ENCODE results near the gene MEGF11. TPM values are rescaled to one million over a fixed set of nuclear protein-coding genes. Genes with fewer than 3 reads are reported as not detected.

The MEGF11 gene
- total RNA-seq, 2 donors from 2014 or later: not detected

GRCh38 chr15:66145726-66146182, 107.8 kb downstream of the MEGF11 start:
- Histone ChIP-seq H3K4me3 (no peak overlapping the region), H3K4me1 (no peaks in the 10 kb centered on the region), H3K9me3 (no peaks in the 10 kb centered on the region), H3K27ac (no peak overlapping the region), H3K36me3 (no peaks in the 10 kb centered on the region), H3K27me3 (no peaks in the 10 kb centered on the region)
- no peak for DNase-seq (ENCODE audit: low spot score)
- no peak for TF ChIP-seq CTCF (IDR thresholded peaks at IDR 0.05)

GRCh38 chr15:66144978-66145725, 108.4 kb downstream of the MEGF11 start:
- Histone ChIP-seq H3K36me3 (no peaks in the 10 kb centered on the region), H3K9me3 (no peaks in the 10 kb centered on the region), H3K4me3 (no peak overlapping the region), H3K27ac (no peak overlapping the region), H3K4me1 (no peaks in the 10 kb centered on the region), H3K27me3 (no peaks in the 10 kb centered on the region)
- no peak for TF ChIP-seq CTCF (IDR thresholded peaks at IDR 0.05)
- DNase-seq (ENCODE audit: low spot score): no peak

- Histone ChIP-seq H3K9me3 (no peaks in the 10 kb centered on the region), H3K36me3 (no peaks in the 10 kb centered on the region), H3K27me3 (no peaks in the 10 kb centered on the region), H3K4me3 (no peak overlapping the region), H3K4me1 (peaks cover 0 to 15% of the 10 kb centered on the region in 2 donors), H3K27ac (no peak overlapping the region)
- no peak for DNase-seq (ENCODE audit: low spot score)
- TF ChIP-seq CTCF (IDR thresholded peaks at IDR 0.05): no peak
Observed at GRCh38 chr15:66142285-66142684, 111.3 kb downstream of the MEGF11 start.

- no peaks in the 10 kb centered on the region for H3K9me3 ChIP-seq
- H3K4me1 ChIP-seq: peaks cover 0 to 15% of the 10 kb centered on the region in 2 donors
- no peak overlapping the region for H3K27ac ChIP-seq
- no peak overlapping the region for H3K4me3 ChIP-seq
- no peaks in the 10 kb centered on the region for H3K27me3 ChIP-seq
- no peak for DNase-seq (ENCODE audit: low spot score)
- TF ChIP-seq CTCF (IDR thresholded peaks at IDR 0.05): no peak
- H3K36me3 ChIP-seq: no peaks in the 10 kb centered on the region
Observed at GRCh38 chr15:66139591-66140207, 113.9 kb downstream of the MEGF11 start.

GRCh38 chr15:66138892-66139590, 114.5 kb downstream of the MEGF11 start:
- DNase-seq (ENCODE audit: low spot score): no peak
- Histone ChIP-seq H3K27ac (no peak overlapping the region), H3K27me3 (no peaks in the 10 kb centered on the region), H3K4me1 (peaks cover 0 to 15% of the 10 kb centered on the region in 2 donors), H3K4me3 (no peak overlapping the region), H3K36me3 (no peaks in the 10 kb centered on the region), H3K9me3 (no peaks in the 10 kb centered on the region)
- no peak for TF ChIP-seq CTCF (IDR thresholded peaks at IDR 0.05)

Data from right atrium auricular region (tissue), 2 donors.